Mesodermal cell (in vitro differentiated cells): ENCODE measurements around the gene SHANK1.
A peak's percentile ranks its signal among the peaks of the same experiment; 100 is the strongest.

Experiments used
- H3K27ac ChIP-seq: 2 replicates; pipeline ENCODE4 v1.7.0; 2013; ENCODE audit warnings: mild to moderate bottlenecking, low read depth, low read length, moderate library complexity; ENCODE audit not compliant: severe bottlenecking
- H3K36me3 ChIP-seq: 2 replicates; pipeline ENCODE4 v1.7.1; 2013; ENCODE audit warnings: mild to moderate bottlenecking, low read length, moderate library complexity; ENCODE audit not compliant: control insufficient read depth, insufficient read depth
- H3K4me1 ChIP-seq: one replicate; pipeline ENCODE4 v1.7.1; 2013; ENCODE audit warnings: mild to moderate bottlenecking, low read length; ENCODE audit not compliant: insufficient read depth, control insufficient read depth, poor library complexity, severe bottlenecking
- H3K4me3 ChIP-seq: 2 replicates; pipeline ENCODE4 v1.7.0; 2013; ENCODE audit warnings: low read length, control low read depth, mild to moderate bottlenecking; ENCODE audit not compliant: insufficient read depth, poor library complexity, severe bottlenecking; ENCODE audit errors: extremely low read depth
- H3K9me3 ChIP-seq: 2 replicates; pipeline ENCODE4 v1.7.1; 2013; ENCODE audit warnings: mild to moderate bottlenecking, low read length, moderate library complexity; ENCODE audit not compliant: control insufficient read depth
- WGBS, 2 experiments: methylation state at CpG; one replicate each; pipeline ENCODE4 v1.1.5; 2013; ENCODE audit warnings: missing lambda C conversion rate in 2 of 2; ENCODE audit not compliant: insufficient coverage in 2 of 2; 5-methylcytosine and 5-hydroxymethylcytosine counted together

Gene SHANK1

GRCh38 chr19:50720921-50721381 is 1.3 kb upstream of the SHANK1 start:
- 63 to 67% methylated on average over 7 of the region's 8 CpGs for WGBS, 2 experiments
- Histone ChIP-seq H3K27ac (no peak overlapping the region), H3K4me1 (peaks cover 3% of the 10 kb centered on the region)

GRCh38 chr19:50720181-50720920 is 749 bp upstream of the SHANK1 start:
- H3K4me1 ChIP-seq: peaks cover 3% of the 10 kb centered on the region
- no peaks in the 10 kb centered on the region for H3K36me3 ChIP-seq
- H3K27ac ChIP-seq: no peak overlapping the region
- no peak overlapping the region for H3K4me3 ChIP-seq
- peaks cover 3% of the 10 kb centered on the region for H3K9me3 ChIP-seq
- 73 to 79% methylated on average over 20 to 21 of the region's 21 CpGs for WGBS, 2 experiments

More at GRCh38 chr19:50720921-50721381, 1.3 kb upstream of the SHANK1 start:
- Histone ChIP-seq H3K36me3 (no peaks in the 10 kb centered on the region), H3K9me3 (peaks cover 3% of the 10 kb centered on the region), H3K4me3 (no peak overlapping the region)

- peak overlapping the region; percentile 39 for H3K4me3 ChIP-seq
- WGBS, 2 experiments: 40 to 59% methylated on average over 10 to 11 of the region's 30 CpGs
- no peak overlapping the region for H3K27ac ChIP-seq
- H3K9me3 ChIP-seq: peaks cover 3% of the 10 kb centered on the region
- H3K4me1 ChIP-seq: peaks cover 3% of the 10 kb centered on the region
- no peaks in the 10 kb centered on the region for H3K36me3 ChIP-seq
Measured at GRCh38 chr19:50719119-50719435, 525 bp downstream of the SHANK1 start.

GRCh38 chr19:50718255-50719118 is 1.1 kb downstream of the SHANK1 start:
- no peak overlapping the region for H3K27ac ChIP-seq
- peaks cover 3% of the 10 kb centered on the region for H3K4me1 ChIP-seq
- peak overlapping the region; percentile 39 for H3K4me3 ChIP-seq
- H3K9me3 ChIP-seq: peaks cover 3% of the 10 kb centered on the region
- no peaks in the 10 kb centered on the region for H3K36me3 ChIP-seq
- 35 to 49% methylated on average over 23 of the region's 74 CpGs for WGBS, 2 experiments

- Histone ChIP-seq H3K36me3 (no peaks in the 10 kb centered on the region), H3K4me1 (peaks cover 3% of the 10 kb centered on the region), H3K4me3 (peak overlapping the region; percentile 39), H3K9me3 (peaks cover 3% of the 10 kb centered on the region), H3K27ac (no peak overlapping the region)
- WGBS, 2 experiments: no CpG with 5 or more reads among the region's 13 CpGs
Measured at GRCh38 chr19:50717891-50718254, 1.7 kb downstream of the SHANK1 start.

GRCh38 chr19:50717026-50717723 is 2.4 kb downstream of the SHANK1 start:
- WGBS, 2 experiments: 79 to 81% methylated on average over 15 to 22 of the region's 23 CpGs
- H3K9me3 ChIP-seq: peaks cover 3% of the 10 kb centered on the region
- no peaks in the 10 kb centered on the region for H3K36me3 ChIP-seq
- no peak overlapping the region for H3K27ac ChIP-seq
- no peak overlapping the region for H3K4me3 ChIP-seq
- peaks cover 3% of the 10 kb centered on the region for H3K4me1 ChIP-seq

- Histone ChIP-seq H3K4me3 (no peak overlapping the region), H3K27ac (no peak overlapping the region), H3K36me3 (no peaks in the 10 kb centered on the region), H3K4me1 (peaks cover 3% of the 10 kb centered on the region), H3K9me3 (no peaks in the 10 kb centered on the region)
- WGBS, 2 experiments: 88% methylated on average over 35 to 39 of the region's 39 CpGs
Measured at GRCh38 chr19:50716178-50717025, 3.2 kb downstream of the SHANK1 start.

- WGBS, 2 experiments: 93 to 94% methylated on average over 18 to 20 of the region's 22 CpGs
- Histone ChIP-seq H3K27ac (no peak overlapping the region), H3K4me1 (peaks cover 3% of the 10 kb centered on the region), H3K36me3 (peaks cover 3% of the 10 kb centered on the region), H3K9me3 (no peaks in the 10 kb centered on the region), H3K4me3 (no peak overlapping the region)
Measured at GRCh38 chr19:50713556-50714236, 5.9 kb downstream of the SHANK1 start.

GRCh38 chr19:50712833-50713232 is 6.8 kb downstream of the SHANK1 start:
- peaks cover 2% of the 10 kb centered on the region for H3K4me1 ChIP-seq
- H3K9me3 ChIP-seq: no peaks in the 10 kb centered on the region
- H3K27ac ChIP-seq: no peak overlapping the region
- H3K36me3 ChIP-seq: peaks cover 3% of the 10 kb centered on the region
- 89 to 95% methylated on average over 4 to 6 of the region's 6 CpGs for WGBS, 2 experiments
- no peak overlapping the region for H3K4me3 ChIP-seq
